GDM1 (cell line): Measurements from ENCODE around the gene CDH20.

Experiments used
- DNase-seq: peaks from one replicate; lab custom pipeline; 2025; lab: John Stamatoyannopoulos, UW

Gene CDH20

GRCh38 chr18:61333271-61333745 is at the start of gene CDH20:
Gene CDH20 (plus strand): TSS chr18:61333430.
- no peak for DNase-seq

GRCh38 chr18:61284039-61284438 is 49.2 kb upstream of the CDH20 start:
- DNase-seq: no peak

GRCh38 chr18:61285777-61286176 is 47.5 kb upstream of the CDH20 start:
- no peak for DNase-seq

GRCh38 chr18:61286867-61287266 is 46.4 kb upstream of the CDH20 start:
- DNase-seq: no peak

- no peak for DNase-seq
Measured at GRCh38 chr18:61290616-61291015, 42.6 kb upstream of the CDH20 start.

GRCh38 chr18:61292280-61293035 is 40.8 kb upstream of the CDH20 start:
- DNase-seq: no peak

GRCh38 chr18:61295153-61295552 is 38.1 kb upstream of the CDH20 start:
- no peak for DNase-seq

- no peak for DNase-seq
Measured at GRCh38 chr18:61308004-61308403, 25.2 kb upstream of the CDH20 start.

- no peak for DNase-seq
Measured at GRCh38 chr18:61308795-61309393, 24.3 kb upstream of the CDH20 start.

- DNase-seq: no peak
Measured at GRCh38 chr18:61322265-61322873, 10.9 kb upstream of the CDH20 start.

- no peak for DNase-seq
Measured at GRCh38 chr18:61323951-61324350, 9.3 kb upstream of the CDH20 start.

- DNase-seq: no peak
Measured at GRCh38 chr18:61326407-61326806, 6.8 kb upstream of the CDH20 start.

- no peak for DNase-seq
Measured at GRCh38 chr18:61329398-61329797, 3.8 kb upstream of the CDH20 start.

GRCh38 chr18:61331051-61331450 is 2.2 kb upstream of the CDH20 start:
- DNase-seq: no peak

- DNase-seq: no peak
Measured at GRCh38 chr18:61333746-61334490, 688 bp downstream of the CDH20 start.

- no peak for DNase-seq
Measured at GRCh38 chr18:61334491-61334850, 1.2 kb downstream of the CDH20 start.

GRCh38 chr18:61334951-61335683 is 1.9 kb downstream of the CDH20 start:
- no peak for DNase-seq

- no peak for DNase-seq
Measured at GRCh38 chr18:61335684-61336555, 2.7 kb downstream of the CDH20 start.

GRCh38 chr18:61336766-61337165 is 3.5 kb downstream of the CDH20 start:
- DNase-seq: no peak

GRCh38 chr18:61337527-61337926 is 4.3 kb downstream of the CDH20 start:
- no peak for DNase-seq

GRCh38 chr18:61340148-61340547 is 6.9 kb downstream of the CDH20 start:
- no peak for DNase-seq
